GM23248 (cell line): ENCODE measurements around the gene STAT5A. TPM values are rescaled to one million over a fixed set of nuclear protein-coding genes. Genes with fewer than 3 reads are reported as not detected.
"Not testable (repeated sequence)": the region's sequence is repeated elsewhere in the genome, so short reads cannot be mapped to it uniquely, and the experiment has no call there.

Source experiments
- DNase-seq: peaks from one replicate; pipeline ENCODE4 v3.0.0-alpha.2; 2015
- H2AFZ ChIP-seq: fragments of 200-600 bp; sonication (generic); 2 replicates; pipeline ENCODE4 v1.6.1; 2016; ENCODE audit warnings: antibody characterized with exemption
- H3F3A ChIP-seq: fragments of 200-600 bp; sonication (generic); 2 replicates; pipeline ENCODE4 v1.6.1; 2016; ENCODE audit warnings: mild to moderate bottlenecking, antibody characterized with exemption, mixed run types; ENCODE audit not compliant: insufficient read depth
- H3K27ac ChIP-seq: fragments of 200-600 bp; sonication (generic); 2 replicates; pipeline ENCODE4 v1.5.1; 2016; ENCODE audit warnings: mild to moderate bottlenecking
- H3K27me3 ChIP-seq: fragments of 200-600 bp; sonication (generic); replicated peaks from 2 replicates; pipeline ENCODE4 v1.6.1; 2016; ENCODE audit warnings: mild to moderate bottlenecking; ENCODE audit not compliant: insufficient read depth
- H3K36me3 ChIP-seq: fragments of 200-600 bp; sonication (generic); 2 replicates; pipeline ENCODE4 v1.6.1; 2016; ENCODE audit warnings: low read depth, mild to moderate bottlenecking
- H3K4me1 ChIP-seq: fragments of 200-600 bp; sonication (generic); 2 replicates; pipeline ENCODE4 v1.6.1; 2016; ENCODE audit warnings: mild to moderate bottlenecking; ENCODE audit not compliant: insufficient read depth
- H3K4me2 ChIP-seq: fragments of 200-600 bp; sonication (generic); one replicate; pipeline ENCODE4 v1.6.1; 2016; ENCODE audit warnings: mild to moderate bottlenecking; ENCODE audit not compliant: unreplicated experiment
- H3K4me3 ChIP-seq: fragments of 200-600 bp; sonication (generic); 2 replicates; pipeline ENCODE4 v1.5.1; 2016; ENCODE audit warnings: mild to moderate bottlenecking
- H3K79me2 ChIP-seq: fragments of 200-600 bp; sonication (generic); 2 replicates; pipeline ENCODE4 v1.6.1; 2016; ENCODE audit warnings: mild to moderate bottlenecking; ENCODE audit not compliant: insufficient read depth
- H3K9ac ChIP-seq: fragments of 200-600 bp; sonication (generic); 2 replicates; pipeline ENCODE4 v1.6.1; 2016; ENCODE audit warnings: mild to moderate bottlenecking
- H3K9me2 ChIP-seq: fragments of 200-600 bp; sonication (generic); 2 replicates; pipeline ENCODE4 v1.6.1; 2016; ENCODE audit warnings: mixed run types, mild to moderate bottlenecking, moderate library complexity; ENCODE audit not compliant: insufficient read depth
- H3K9me3 ChIP-seq: fragments of 200-600 bp; sonication (generic); one replicate; pipeline ENCODE4 v1.6.1; 2017; ENCODE audit warnings: low read depth
- H4K20me1 ChIP-seq: fragments of 200-600 bp; sonication (generic); 2 replicates; pipeline ENCODE4 v1.6.0; 2016; ENCODE audit not compliant: insufficient read depth
- EZH2 ChIP-seq: fragments of 200-600 bp; sonication (generic); IDR thresholded peaks from 2 replicates; pipeline ENCODE4 v1.6.1; 2018; ENCODE audit warnings: antibody characterized with exemption, mild to moderate bottlenecking; ENCODE audit not compliant: insufficient read depth, poor library complexity, severe bottlenecking
- EZH2phosphoT487 ChIP-seq: fragments of 200-600 bp; sonication (generic); IDR thresholded peaks from 2 replicates; pipeline ENCODE4 v1.6.1; 2018; ENCODE audit warnings: antibody characterized with exemption, moderate library complexity, mild to moderate bottlenecking, low read depth; ENCODE audit not compliant: insufficient read depth
- WGBS, 2 experiments: methylation state at CpG; one replicate each; pipeline ENCODE4 v1.1.6; 2015 to 2017; ENCODE audit warnings: low lambda C conversion rate in 2 of 2, low coverage in 1 of 2; ENCODE audit errors: missing lambda C conversion rate in 2 of 2; 5-methylcytosine and 5-hydroxymethylcytosine counted together
- in situ Hi-C: fragments of 300-500 bp; cut with MboI; formaldehyde crosslinking; loops from 2 replicates; pipeline ENCODE4 v1.15.0; 2020
- polyA plus RNA-seq: library from polyadenylated mRNA; unstranded; fragments of >200 nt; fragmentation: Nextera tagmentation; extraction: Ambion mirVana; gene quantifications from 2 replicates; pipeline ENCODE4 v1.2.1, GENCODE V29; 2016
- total RNA-seq: library from RNA; depleted of rRNA; stranded (reverse); fragments of >200 nt; shearing (Covaris generic); gene quantifications from 2 replicates; pipeline ENCODE4 v1.2.3, GENCODE V29; 2014; rRNA removed

Gene STAT5A
- total and polyA plus RNA-seq, 2 experiments from 2014 or later, result 6.8 to 26.3 TPM

- Histone ChIP-seq H3K27me3 (no peaks in the 10 kb centered on the region), H3K9me3 (no peaks in the 10 kb centered on the region), H3K36me3 (no peaks in the 10 kb centered on the region), H3K4me3 (no peak overlapping the region), H3K4me1 (peaks cover 33% of the 10 kb centered on the region), H3K9ac (no peak overlapping the region), H3K4me2 (no peak overlapping the region), H2AFZ (no peak overlapping the region), H3K27ac (no peak overlapping the region), H3K9me2 (no peaks in the 10 kb centered on the region), H3F3A (peaks cover 30% of the 10 kb centered on the region), H3K79me2 (peaks cover 100% of the 10 kb centered on the region), H4K20me1 (peaks cover 26% of the 10 kb centered on the region)
- 97 to 98% methylated on average over 6 to 7 of the region's 7 CpGs for WGBS, 2 experiments
- DNase-seq, result no peak
- TF ChIP-seq EZH2 (no peak), EZH2phosphoT487 (no peak)
- in situ Hi-C loops, result no loop called here
These were observed 70.8 kb downstream of the STAT5A start for GRCh38 chr17:42359133-42359532.

DNA sequence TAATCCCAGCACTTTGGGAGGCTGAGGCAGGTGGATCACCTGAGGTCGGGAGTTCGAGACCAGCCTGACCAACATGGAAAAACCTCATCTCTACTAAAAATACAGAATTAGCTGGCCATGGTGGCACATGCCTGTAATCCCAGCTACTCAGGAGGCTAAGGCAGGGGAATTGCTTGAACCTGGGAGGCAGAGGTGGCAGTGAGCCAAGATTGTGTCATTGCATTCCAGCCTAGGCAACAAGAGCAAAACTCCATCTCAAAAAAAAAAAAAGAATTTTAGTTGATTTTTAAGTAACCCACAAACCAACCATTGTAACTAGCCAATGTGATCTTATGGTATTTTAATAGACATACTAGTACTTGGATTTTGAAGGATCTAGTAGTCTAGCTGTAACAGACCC is 72.1 kb downstream of the STAT5A start:
- H3K27ac ChIP-seq, H3K36me3 ChIP-seq, H3K9me2 ChIP-seq, DNase-seq, H2AFZ ChIP-seq, H3K9ac ChIP-seq, H3K4me2 ChIP-seq, H3K9me3 ChIP-seq, H3K27me3 ChIP-seq, H3K4me3 ChIP-seq, in situ Hi-C loops: not testable (repeated sequence)
- Histone ChIP-seq H3F3A (peaks cover 34% of the 10 kb centered on the region), H3K4me1 (peaks cover 33% of the 10 kb centered on the region), H3K79me2 (peaks cover 100% of the 10 kb centered on the region), H4K20me1 (peaks cover 28% of the 10 kb centered on the region)
- WGBS, 2 experiments, result 86 to 93% methylated on average over 2 of the region's 2 CpGs

Other genes starting within 250 kb of the STAT5A start
- 0.13 TPM in 1 of 2 replicates, not detected in the other for gene C17orf113, start 237.9 kb upstream of the STAT5A start, total RNA-seq
- not detected in 2 replicates for gene C17orf113, start 237.9 kb upstream of the STAT5A start, polyA plus RNA-seq
- not detected in 2 replicates for gene ZNF385C, start 190.0 kb upstream of the STAT5A start, total RNA-seq
- gene ZNF385C, start 190.0 kb upstream of the STAT5A start, polyA plus RNA-seq, result not detected in 2 replicates
- gene DHX58, start 175.8 kb upstream of the STAT5A start, total RNA-seq, result 2.5 and 11.6 TPM in 2 replicates
- gene DHX58, start 175.8 kb upstream of the STAT5A start, polyA plus RNA-seq, result 1.6 and 2.0 TPM in 2 replicates
- gene KAT2A, start 167.1 kb upstream of the STAT5A start, total RNA-seq, result 13.9 and 16.8 TPM in 2 replicates
- gene KAT2A, start 167.1 kb upstream of the STAT5A start, polyA plus RNA-seq, result 6.0 and 7.2 TPM in 2 replicates
- not detected in 2 replicates for gene HSPB9, start 165.7 kb upstream of the STAT5A start, total RNA-seq
- 0.34 TPM in 1 of 2 replicates, not detected in the other for gene HSPB9, start 165.7 kb upstream of the STAT5A start, polyA plus RNA-seq
- gene RAB5C, start 133.5 kb upstream of the STAT5A start, total RNA-seq, result 97.5 and 128 TPM in 2 replicates
- 123 and 124 TPM in 2 replicates for gene RAB5C, start 133.5 kb upstream of the STAT5A start, polyA plus RNA-seq
- gene KCNH4, start 107.4 kb upstream of the STAT5A start, total RNA-seq, result not detected in 2 replicates
- gene KCNH4, start 107.4 kb upstream of the STAT5A start, polyA plus RNA-seq, result not detected in 2 replicates
- gene HCRT, start 103.0 kb upstream of the STAT5A start, total RNA-seq, result not detected in 2 replicates
- gene HCRT, start 103.0 kb upstream of the STAT5A start, polyA plus RNA-seq, result not detected in 2 replicates
- 25.0 and 27.6 TPM in 2 replicates for gene GHDC, start 94.0 kb upstream of the STAT5A start, total RNA-seq
- gene GHDC, start 94.0 kb upstream of the STAT5A start, polyA plus RNA-seq, result 11.1 and 13.0 TPM in 2 replicates
- 21.8 and 23.5 TPM in 2 replicates for gene STAT5B, start 12.1 kb upstream of the STAT5A start, total RNA-seq
- gene STAT5B, start 12.1 kb upstream of the STAT5A start, polyA plus RNA-seq, result 11.9 and 13.8 TPM in 2 replicates
- 79.4 and 84.1 TPM in 2 replicates for gene STAT3, start 99.9 kb downstream of the STAT5A start, total RNA-seq
- gene STAT3, start 99.9 kb downstream of the STAT5A start, polyA plus RNA-seq, result 112 and 115 TPM in 2 replicates
- 1,074 and 1,102 TPM in 2 replicates for gene CAVIN1, start 134.8 kb downstream of the STAT5A start, total RNA-seq
- gene CAVIN1, start 134.8 kb downstream of the STAT5A start, polyA plus RNA-seq, result 666 and 686 TPM in 2 replicates
- 15.3 and 16.3 TPM in 2 replicates for gene ATP6V0A1, start 170.4 kb downstream of the STAT5A start, total RNA-seq
- 21.6 and 26.0 TPM in 2 replicates for gene ATP6V0A1, start 170.4 kb downstream of the STAT5A start, polyA plus RNA-seq
- 68.1 and 83.1 TPM in 2 replicates for gene NAGLU, start 247.7 kb downstream of the STAT5A start, total RNA-seq
- 36.8 and 39.4 TPM in 2 replicates for gene NAGLU, start 247.7 kb downstream of the STAT5A start, polyA plus RNA-seq